Suprapubic skin (tissue), 4 donors: ENCODE results near the gene FMN1. TPM values are rescaled to one million over a fixed set of nuclear protein-coding genes. Genes with fewer than 3 reads are reported as not detected.
"Not testable (repeated sequence)": the region's sequence is repeated elsewhere in the genome, so short reads cannot be mapped to it uniquely, and the experiment has no call there.

Source experiments
- DNase-seq, 2 donors: peaks; one replicate each; pipeline ENCODE4 v3.0.0-alpha.2; 2019; ENCODE audit warnings: low spot score in 2 of 2
- H3K27ac ChIP-seq: fragments of 200-600 bp; sonication (generic); one replicate; pipeline ENCODE4 v1.5.1; 2019
- H3K27me3 ChIP-seq: fragments of 200-600 bp; sonication (generic); one replicate; pipeline ENCODE4 v1.5.1; 2019
- H3K36me3 ChIP-seq: fragments of 200-600 bp; sonication (generic); one replicate; pipeline ENCODE4 v1.5.1; 2019
- H3K4me1 ChIP-seq: fragments of 200-600 bp; sonication (generic); one replicate; pipeline ENCODE4 v1.5.1; 2019
- H3K4me3 ChIP-seq: fragments of 200-600 bp; sonication (generic); one replicate; pipeline ENCODE4 v1.5.1; 2019; ENCODE audit warnings: mild to moderate bottlenecking
- H3K9me3 ChIP-seq: fragments of 200-600 bp; sonication (generic); one replicate; pipeline ENCODE4 v1.5.1; 2019
- EP300 ChIP-seq: sonication (generic); formaldehyde crosslinking; IDR thresholded peaks from one replicate; pipeline ENCODE4 v1.6.1; 2017; ENCODE audit warnings: antibody characterized with exemption
- POLR2A ChIP-seq, 2 donors: fragments of 450-650 bp; IDR thresholded peaks; one replicate each; pipeline ENCODE4 v1.6.1; 2017; ENCODE audit warnings: antibody characterized with exemption in 2 of 2, mild to moderate bottlenecking in 2 of 2, moderate library complexity in 2 of 2
- POLR2AphosphoS5 ChIP-seq, 3 donors: sonication (generic); formaldehyde crosslinking; IDR thresholded peaks; one replicate each; pipeline ENCODE4 v1.6.1; 2017; ENCODE audit warnings: antibody characterized with exemption in 3 of 3
- WGBS: methylation state at CpG from one replicate; pipeline ENCODE4 v1.1.5; 2018; 5-methylcytosine and 5-hydroxymethylcytosine counted together
- total RNA-seq, 4 donors: library from RNA; depleted of rRNA; stranded (reverse); fragments of >200 nt; gene quantifications; one replicate each; pipeline ENCODE4 v1.1.0, GENCODE V29; 2016
- TF ChIP-seq, protein P1 (sequence below), 2 donors: fragments of 200-600 bp in 1 of 2; fragments of 450-650 bp in 1 of 2; sonication (generic) in 1 of 2; IDR thresholded peaks; one replicate each; pipeline ENCODE4 v1.5.1; 2016 to 2019; ENCODE audit warnings: antibody characterized with exemption in 2 of 2, mild to moderate bottlenecking in 1 of 2, moderate library complexity in 1 of 2

Gene FMN1
- total RNA-seq, 4 donors from 2014 or later: 19.8 to 47.3 (median 33.1) TPM

- no peak for DNase-seq
- Histone ChIP-seq H3K9me3 (no peaks in the 10 kb centered on the region), H3K27ac (no peak overlapping the region), H3K4me1 (no peaks in the 10 kb centered on the region), H3K36me3 (no peaks in the 10 kb centered on the region), H3K27me3 (no peaks in the 10 kb centered on the region), H3K4me3 (no peak overlapping the region)
- no peak for TF ChIP-seq POLR2A (IDR thresholded peaks at IDR 0.05)
- no peak for TF ChIP-seq EP300
- TF ChIP-seq, protein P1, sequence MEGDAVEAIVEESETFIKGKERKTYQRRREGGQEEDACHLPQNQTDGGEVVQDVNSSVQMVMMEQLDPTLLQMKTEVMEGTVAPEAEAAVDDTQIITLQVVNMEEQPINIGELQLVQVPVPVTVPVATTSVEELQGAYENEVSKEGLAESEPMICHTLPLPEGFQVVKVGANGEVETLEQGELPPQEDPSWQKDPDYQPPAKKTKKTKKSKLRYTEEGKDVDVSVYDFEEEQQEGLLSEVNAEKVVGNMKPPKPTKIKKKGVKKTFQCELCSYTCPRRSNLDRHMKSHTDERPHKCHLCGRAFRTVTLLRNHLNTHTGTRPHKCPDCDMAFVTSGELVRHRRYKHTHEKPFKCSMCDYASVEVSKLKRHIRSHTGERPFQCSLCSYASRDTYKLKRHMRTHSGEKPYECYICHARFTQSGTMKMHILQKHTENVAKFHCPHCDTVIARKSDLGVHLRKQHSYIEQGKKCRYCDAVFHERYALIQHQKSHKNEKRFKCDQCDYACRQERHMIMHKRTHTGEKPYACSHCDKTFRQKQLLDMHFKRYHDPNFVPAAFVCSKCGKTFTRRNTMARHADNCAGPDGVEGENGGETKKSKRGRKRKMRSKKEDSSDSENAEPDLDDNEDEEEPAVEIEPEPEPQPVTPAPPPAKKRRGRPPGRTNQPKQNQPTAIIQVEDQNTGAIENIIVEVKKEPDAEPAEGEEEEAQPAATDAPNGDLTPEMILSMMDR (IDR thresholded peaks at IDR 0.05): no peak
- no peak for TF ChIP-seq POLR2AphosphoS5 (IDR thresholded peaks at IDR 0.05)
- 89% methylated on average over 2 of the region's 2 CpGs for whole genome bisulfite sequencing
These were observed 115.9 kb downstream of the FMN1 start for GRCh38 chr15:33078607-33079006.

GRCh38 chr15:33076937-33077336 is 117.6 kb downstream of the FMN1 start:
- Histone ChIP-seq H3K36me3 (no peaks in the 10 kb centered on the region), H3K4me3 (no peak overlapping the region), H3K9me3 (no peaks in the 10 kb centered on the region), H3K27me3 (no peaks in the 10 kb centered on the region), H3K27ac (no peak overlapping the region), H3K4me1 (no peaks in the 10 kb centered on the region)
- TF ChIP-seq POLR2A (IDR thresholded peaks at IDR 0.05): no peak
- TF ChIP-seq, protein P1 (IDR thresholded peaks at IDR 0.05): no peak
- TF ChIP-seq EP300: no peak
- no peak for TF ChIP-seq POLR2AphosphoS5 (IDR thresholded peaks at IDR 0.05)
- 81% methylated on average over 7 of the region's 7 CpGs for WGBS
- DNase-seq: no peak

- TF ChIP-seq POLR2A (IDR thresholded peaks at IDR 0.05) (no peak), POLR2AphosphoS5 (IDR thresholded peaks at IDR 0.05) (no peak), EP300 (no peak)
- TF ChIP-seq, protein P1 (IDR thresholded peaks at IDR 0.05): peak in 1 of 2 donors; percentile 6
- no peaks in the 10 kb centered on the region for H3K36me3 ChIP-seq
- no peak overlapping the region for H3K4me3 ChIP-seq
- 90% methylated on average over 3 of the region's 3 CpGs for WGBS
- no peak overlapping the region for H3K27ac ChIP-seq
- H3K4me1 ChIP-seq: no peaks in the 10 kb centered on the region
- no peaks in the 10 kb centered on the region for H3K27me3 ChIP-seq
- no peak for DNase-seq
- H3K9me3 ChIP-seq: no peaks in the 10 kb centered on the region
These were observed 119.6 kb downstream of the FMN1 start for GRCh38 chr15:33074942-33075341.

DNA sequence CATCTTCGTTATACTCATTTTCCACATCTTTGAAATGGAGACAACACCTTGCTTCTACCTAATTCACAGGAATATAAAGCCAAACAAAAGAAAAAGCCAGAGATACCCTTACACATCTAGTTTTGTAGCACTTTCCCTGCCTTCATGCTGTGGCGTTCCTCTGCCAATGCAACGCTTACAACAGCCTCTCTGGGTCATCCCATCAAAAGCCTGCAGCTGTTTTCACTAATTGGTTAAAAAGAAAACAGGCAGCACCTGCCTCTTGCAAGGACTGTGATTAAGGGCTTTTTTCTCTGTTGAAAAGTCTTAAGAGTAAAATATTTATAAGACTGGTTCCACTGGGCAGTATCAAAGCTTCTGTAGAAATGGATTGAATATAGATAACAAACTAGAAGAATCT is 120.3 kb downstream of the FMN1 start:
- H3K4me1 ChIP-seq: peaks cover under 1% of the 10 kb centered on the region
- DNase-seq: no peak
- H3K36me3 ChIP-seq: no peaks in the 10 kb centered on the region
- no peak overlapping the region for H3K4me3 ChIP-seq
- TF ChIP-seq EP300 (no peak), POLR2A (IDR thresholded peaks at IDR 0.05) (no peak), POLR2AphosphoS5 (IDR thresholded peaks at IDR 0.05) (no peak)
- TF ChIP-seq, protein P1 (IDR thresholded peaks at IDR 0.05): no peak
- 89% methylated on average over 3 of the region's 3 CpGs for WGBS
- no peak overlapping the region for H3K27ac ChIP-seq
- no peaks in the 10 kb centered on the region for H3K27me3 ChIP-seq
- H3K9me3 ChIP-seq: no peaks in the 10 kb centered on the region

DNA sequence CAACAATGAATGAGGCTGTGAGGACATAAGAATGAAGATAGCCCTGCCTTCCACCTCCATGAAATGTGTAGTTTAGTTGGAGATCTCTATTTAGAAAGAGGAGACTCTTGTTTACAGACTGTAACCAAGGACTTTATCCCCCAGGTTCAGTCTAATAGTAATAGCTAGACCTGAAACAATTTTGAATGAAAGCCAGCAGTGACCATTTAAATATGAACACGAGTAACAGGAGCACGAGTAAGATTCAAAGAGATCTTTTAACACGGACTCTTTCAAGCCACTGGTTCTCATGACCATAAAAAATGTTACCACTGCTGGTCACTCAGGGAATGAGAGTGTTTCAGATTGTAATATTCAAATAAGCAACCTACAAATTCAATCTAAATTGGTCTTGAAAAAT is 123.1 kb downstream of the FMN1 start:
- H3K27ac ChIP-seq: no peak overlapping the region
- TF ChIP-seq POLR2AphosphoS5 (IDR thresholded peaks at IDR 0.05) (no peak), POLR2A (IDR thresholded peaks at IDR 0.05) (no peak), EP300 (no peak)
- TF ChIP-seq, protein P1 (IDR thresholded peaks at IDR 0.05): no peak
- H3K9me3 ChIP-seq: no peaks in the 10 kb centered on the region
- WGBS: 76% methylated on average over 3 of the region's 3 CpGs
- H3K36me3 ChIP-seq: no peaks in the 10 kb centered on the region
- no peak for DNase-seq
- H3K4me1 ChIP-seq: peaks cover 27% of the 10 kb centered on the region
- no peaks in the 10 kb centered on the region for H3K27me3 ChIP-seq
- H3K4me3 ChIP-seq: no peak overlapping the region

GRCh38 chr15:33069903-33070302 is 124.6 kb downstream of the FMN1 start:
- H3K27ac ChIP-seq, H3K27me3 ChIP-seq, H3K9me3 ChIP-seq, H3K36me3 ChIP-seq, DNase-seq, H3K4me3 ChIP-seq: not testable (repeated sequence)
- peaks cover 27% of the 10 kb centered on the region for H3K4me1 ChIP-seq
- WGBS: 90% methylated on average over 16 of the region's 16 CpGs
